Testis (tissue), 3 donors: ENCODE data around the gene PRPH. TPM values are rescaled to one million over a fixed set of nuclear protein-coding genes. Genes with fewer than 3 reads are reported as not detected.
"Not testable (repeated sequence)": the region's sequence is repeated elsewhere in the genome, so short reads cannot be mapped to it uniquely, and the experiment has no call there.

Experiments used
- DNase-seq: peaks from one replicate; pipeline ENCODE4 v3.0.0-alpha.2; 2019
- H3K27ac ChIP-seq, 2 donors: fragments of 200-600 bp; sonication (generic); one replicate each; pipeline ENCODE4 v1.5.1; 2019
- H3K27me3 ChIP-seq: fragments of 200-600 bp; sonication (generic); one replicate; pipeline ENCODE4 v1.5.1; 2019
- H3K36me3 ChIP-seq: fragments of 200-600 bp; sonication (generic); one replicate; pipeline ENCODE4 v1.5.1; 2017; ENCODE audit warnings: low read depth; ENCODE audit errors: missing control alignments
- H3K4me1 ChIP-seq: fragments of 200-600 bp; sonication (generic); one replicate; pipeline ENCODE4 v1.5.1; 2019
- H3K4me3 ChIP-seq, 2 donors: fragments of 200-600 bp; sonication (generic); one replicate each; pipeline ENCODE4 v1.5.1; 2017 to 2019
- H3K9me3 ChIP-seq: fragments of 200-600 bp; sonication (generic); one replicate; pipeline ENCODE4 v1.5.1; 2017
- POLR2A ChIP-seq: fragments of 450-650 bp; IDR thresholded peaks from one replicate; pipeline ENCODE4 v1.6.1; 2017; ENCODE audit warnings: antibody characterized with exemption, mild to moderate bottlenecking, moderate library complexity
- WGBS, 2 donors: methylation state at CpG; one replicate each; pipeline ENCODE4 v1.1.5; 2018; 5-methylcytosine and 5-hydroxymethylcytosine counted together
- intact Hi-C: fragments of 100-400 bp; cut with DNase I; formaldehyde crosslinking; loops from one replicate; pipeline ENCODE4 v1.15.1; 2023; ENCODE audit warnings: low total_unique reads
- polyA plus RNA-seq: library from polyadenylated mRNA; stranded (reverse); fragments of 350-450 nt; fragmentation: Illumina TruSeq; extraction: RNeasy Lipid Tissue Mini Kit (QIAGEN cat#74804); gene quantifications from one replicate; pipeline ENCODE4 v1.2.3, GENCODE V29; 2014; ENCODE audit warnings: low read depth, low replicate concordance; ENCODE audit not compliant: insufficient read depth
- total RNA-seq, 2 donors: library from RNA; depleted of rRNA; stranded (reverse); fragments of >200 nt; gene quantifications; one replicate each; pipeline ENCODE4 v1.2.3, GENCODE V29; 2016
- TF ChIP-seq, protein P1 (sequence below), 3 experiments: fragments of 450-650 bp in 2 of 3; fragments of 200-600 bp in 1 of 3; sonication (generic) in 1 of 3; IDR thresholded peaks; one replicate each; pipeline ENCODE4 v1.5.1; 2016 to 2019; ENCODE audit warnings: antibody characterized with exemption in 3 of 3, mild to moderate bottlenecking in 2 of 3, moderate library complexity in 1 of 3

The PRPH gene
- total and polyA plus RNA-seq, 3 donors from 2014 or later, result 36.5 to 112 (median 50.0) TPM

DNA sequence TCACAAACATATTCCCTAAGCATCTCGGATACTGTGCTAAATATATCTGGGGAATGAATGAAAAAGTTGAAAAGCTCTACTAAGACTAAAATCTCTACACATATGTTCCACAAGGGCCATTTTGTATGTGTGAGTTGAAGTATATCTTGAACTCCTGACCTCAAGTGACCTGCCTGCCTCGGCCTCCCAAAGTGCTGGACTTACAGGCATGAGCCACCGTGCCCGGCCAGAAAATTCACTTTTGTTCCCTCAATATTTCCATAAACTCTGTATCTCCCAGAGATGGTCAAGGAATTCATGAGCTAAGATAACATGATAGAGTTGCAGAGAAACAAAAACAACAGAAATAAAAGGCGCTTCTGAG, 31.6 kb upstream of the PRPH start:
- Histone ChIP-seq H3K36me3 (no peaks in the 10 kb centered on the region), H3K4me3 (no peak overlapping the region), H3K4me1 (peaks cover 28% of the 10 kb centered on the region), H3K27ac (peak overlapping the region; percentile 61 to 94), H3K27me3 (no peaks in the 10 kb centered on the region), H3K9me3 (no peaks in the 10 kb centered on the region)
- 31 to 44% methylated on average over 5 of the region's 5 CpGs for WGBS, 2 donors
- DNase-seq, result no peak
- TF ChIP-seq, protein P1, sequence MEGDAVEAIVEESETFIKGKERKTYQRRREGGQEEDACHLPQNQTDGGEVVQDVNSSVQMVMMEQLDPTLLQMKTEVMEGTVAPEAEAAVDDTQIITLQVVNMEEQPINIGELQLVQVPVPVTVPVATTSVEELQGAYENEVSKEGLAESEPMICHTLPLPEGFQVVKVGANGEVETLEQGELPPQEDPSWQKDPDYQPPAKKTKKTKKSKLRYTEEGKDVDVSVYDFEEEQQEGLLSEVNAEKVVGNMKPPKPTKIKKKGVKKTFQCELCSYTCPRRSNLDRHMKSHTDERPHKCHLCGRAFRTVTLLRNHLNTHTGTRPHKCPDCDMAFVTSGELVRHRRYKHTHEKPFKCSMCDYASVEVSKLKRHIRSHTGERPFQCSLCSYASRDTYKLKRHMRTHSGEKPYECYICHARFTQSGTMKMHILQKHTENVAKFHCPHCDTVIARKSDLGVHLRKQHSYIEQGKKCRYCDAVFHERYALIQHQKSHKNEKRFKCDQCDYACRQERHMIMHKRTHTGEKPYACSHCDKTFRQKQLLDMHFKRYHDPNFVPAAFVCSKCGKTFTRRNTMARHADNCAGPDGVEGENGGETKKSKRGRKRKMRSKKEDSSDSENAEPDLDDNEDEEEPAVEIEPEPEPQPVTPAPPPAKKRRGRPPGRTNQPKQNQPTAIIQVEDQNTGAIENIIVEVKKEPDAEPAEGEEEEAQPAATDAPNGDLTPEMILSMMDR (IDR thresholded peaks at IDR 0.05), result no peak
- no peak for TF ChIP-seq POLR2A
- intact Hi-C loops, result no loop called here

DNA sequence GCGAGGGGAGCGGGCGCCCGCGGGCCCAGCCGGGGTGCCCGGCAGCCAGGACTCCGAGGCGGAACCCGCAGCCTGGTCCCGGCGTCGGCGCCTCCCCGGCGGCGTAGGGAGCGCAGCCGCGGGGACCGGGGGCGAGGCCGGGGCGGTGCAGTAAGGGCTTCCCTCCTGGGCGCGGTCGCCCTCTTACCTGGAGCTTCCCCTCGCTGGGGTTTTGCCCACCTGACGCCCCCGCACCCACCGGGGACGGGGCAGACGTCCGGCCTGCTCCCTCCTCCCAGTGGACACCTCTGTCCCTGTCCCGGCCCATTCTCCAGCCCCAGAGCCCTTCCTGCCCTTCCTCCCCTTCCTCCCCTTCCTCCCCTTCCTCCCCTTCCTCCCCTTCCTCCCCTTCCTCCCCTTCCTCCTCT, 30.5 kb upstream of the PRPH start:
- intact Hi-C loops, result no loop called here
- Histone ChIP-seq H3K27ac (peak overlapping the region; percentile 61 to 94), H3K4me3 (peak overlapping the region; percentile 79 to 81), H3K36me3 (no peaks in the 10 kb centered on the region), H3K9me3 (no peaks in the 10 kb centered on the region), H3K27me3 (no peaks in the 10 kb centered on the region), H3K4me1 (peaks cover 23% of the 10 kb centered on the region)
- WGBS, 2 donors, result 0% methylated on average over 26 to 33 of the region's 35 CpGs
- TF ChIP-seq, protein P1 (IDR thresholded peaks at IDR 0.05), result peak in 1 of 3 experiments; percentile 22
- peak; percentile 35 for TF ChIP-seq POLR2A
- DNase-seq, result no peak

DNA sequence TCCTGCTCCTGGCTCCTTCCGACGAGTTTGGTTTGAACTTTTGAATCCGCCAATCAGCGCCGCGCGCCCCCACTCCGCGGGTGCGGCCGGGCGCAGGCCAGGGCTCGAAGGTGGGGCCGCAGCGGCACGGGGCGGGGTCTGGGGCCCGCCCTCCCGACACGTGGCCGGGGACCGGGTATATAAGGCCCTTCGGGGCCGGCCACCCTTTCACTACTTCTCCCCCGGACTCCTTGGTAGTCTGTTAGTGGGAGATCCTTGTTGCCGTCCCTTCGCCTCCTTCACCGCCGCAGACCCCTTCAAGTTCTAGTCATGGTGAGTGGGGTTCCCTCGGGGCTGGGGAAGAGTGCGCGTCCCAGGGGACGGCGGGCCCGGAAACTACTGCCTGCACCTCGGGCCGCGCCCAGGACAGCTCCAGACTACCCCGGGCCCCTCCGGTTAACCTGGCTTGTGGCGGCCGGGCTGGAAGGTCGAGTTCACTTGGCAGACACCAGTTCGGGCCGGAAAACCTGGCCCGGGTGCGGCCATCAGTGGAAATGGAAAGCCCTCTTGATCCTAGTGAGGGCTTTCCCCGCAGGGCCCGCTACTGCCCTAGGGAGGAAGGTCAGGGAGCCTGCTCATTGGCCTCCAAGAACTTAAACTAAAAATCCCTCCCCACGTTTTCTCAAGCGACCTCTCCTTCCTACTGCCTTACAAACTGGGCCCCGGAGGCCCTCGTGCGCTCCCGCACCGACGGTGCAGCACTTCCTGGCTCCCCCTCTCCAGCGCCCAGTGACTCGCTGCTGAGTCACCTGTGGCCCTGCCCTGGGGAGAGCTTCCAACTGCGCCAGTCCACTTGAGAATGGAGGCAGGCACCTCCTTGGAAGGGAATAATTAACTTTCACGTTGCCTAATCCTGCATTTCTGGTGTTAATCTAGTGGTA, 29.8 kb upstream of the PRPH start, which contains the start of gene TUBA1C:
TUBA1C (plus strand) TSS at position 210 of the 920 bp plus-strand sequence; CDS start at position 310, 100 bp downstream.
- peak within 1 kb of the TSS; percentile 79 to 81 for H3K4me3 ChIP-seq
- H3K36me3 ChIP-seq, result no peaks in the 10 kb centered on the region
- no peaks in the 10 kb centered on the region for H3K9me3 ChIP-seq
- H3K4me1 ChIP-seq, result peaks cover 22% of the 10 kb centered on the region
- 2% methylated on average over 60 to 61 of the region's 61 CpGs for WGBS, 2 donors
- H3K27me3 ChIP-seq, result no peaks in the 10 kb centered on the region
- H3K27ac ChIP-seq, result peak within 1 kb of the TSS; percentile 61 to 94
- peak; percentile 94 for DNase-seq
- intact Hi-C loops, result no loop called here
- no peak for TF ChIP-seq POLR2A
- TF ChIP-seq, protein P1 (IDR thresholded peaks at IDR 0.05), result no peak

DNA sequence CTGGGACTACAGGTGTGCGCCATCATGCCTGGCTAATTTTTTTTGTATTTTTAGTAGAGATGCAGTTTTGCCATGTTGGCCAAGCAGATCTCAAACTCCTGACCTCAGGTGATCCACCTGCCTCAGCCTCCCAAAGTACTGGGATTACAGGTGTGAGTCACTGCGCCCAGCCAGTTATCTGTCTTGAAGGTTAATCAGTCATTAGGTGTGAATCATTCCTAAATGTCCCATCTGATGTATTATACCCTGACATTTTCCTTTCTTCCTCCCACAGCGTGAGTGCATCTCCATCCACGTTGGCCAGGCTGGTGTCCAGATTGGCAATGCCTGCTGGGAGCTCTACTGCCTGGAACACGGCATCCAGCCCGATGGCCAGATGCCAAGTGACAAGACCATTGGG, 25.8 kb upstream of the PRPH start:
- H3K9me3 ChIP-seq, H3K4me1 ChIP-seq, H3K36me3 ChIP-seq, H3K4me3 ChIP-seq, DNase-seq, H3K27ac ChIP-seq, H3K27me3 ChIP-seq, intact Hi-C loops: not testable (repeated sequence)
- 74 to 75% methylated on average over 6 of the region's 6 CpGs for WGBS, 2 donors

DNA sequence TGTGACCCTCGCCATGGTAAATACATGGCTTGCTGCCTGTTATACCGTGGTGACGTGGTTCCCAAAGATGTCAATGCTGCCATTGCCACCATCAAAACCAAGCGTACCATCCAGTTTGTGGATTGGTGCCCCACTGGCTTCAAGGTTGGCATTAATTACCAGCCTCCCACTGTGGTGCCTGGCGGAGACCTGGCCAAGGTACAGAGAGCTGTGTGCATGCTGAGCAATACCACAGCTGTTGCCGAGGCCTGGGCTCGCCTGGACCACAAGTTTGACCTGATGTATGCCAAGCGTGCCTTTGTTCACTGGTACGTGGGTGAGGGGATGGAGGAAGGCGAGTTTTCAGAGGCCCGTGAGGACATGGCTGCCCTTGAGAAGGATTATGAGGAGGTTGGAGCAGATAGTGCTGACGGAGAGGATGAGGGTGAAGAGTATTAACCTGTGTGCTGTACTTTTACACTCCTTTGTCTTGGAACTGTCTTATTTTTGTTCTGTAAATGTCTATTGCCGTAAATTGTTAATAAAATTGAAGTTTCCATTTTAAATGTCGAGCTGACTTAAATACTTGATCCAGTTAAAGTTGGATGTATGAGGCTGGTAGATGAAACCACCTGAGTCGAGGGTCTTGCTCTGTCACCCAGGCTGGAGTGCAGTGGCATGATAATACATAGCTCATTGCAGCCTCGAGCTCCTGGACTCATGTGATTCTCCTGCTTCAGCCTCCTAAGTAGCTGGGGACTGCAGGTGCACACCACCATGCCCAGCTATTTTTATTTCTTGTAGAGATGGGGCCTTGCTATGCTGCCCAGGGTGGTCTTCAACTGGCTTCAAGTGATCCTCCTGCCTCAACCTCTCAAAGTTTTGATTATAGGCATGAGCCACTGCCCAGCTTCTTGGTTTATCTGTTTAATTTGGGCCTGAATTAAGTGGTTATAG, 21.9 kb upstream of the PRPH start:
- Histone ChIP-seq H3K27ac (no peak overlapping the region), H3K27me3 (no peaks in the 10 kb centered on the region), H3K36me3 (no peaks in the 10 kb centered on the region), H3K9me3 (no peaks in the 10 kb centered on the region), H3K4me3 (no peak overlapping the region), H3K4me1 (no peaks in the 10 kb centered on the region)
- intact Hi-C loops, result no loop called here
- TF ChIP-seq POLR2A, result no peak
- TF ChIP-seq, protein P1 (IDR thresholded peaks at IDR 0.05), result no peak
- no peak for DNase-seq
- WGBS, 2 donors, result 94 to 96% methylated on average over 13 to 16 of the region's 16 CpGs
